Esophagus muscularis mucosa (tissue), 3 donors: ENCODE data around the gene D2HGDH.

Experiments
- CTCF ChIP-seq, 3 experiments: fragments of 200-600 bp in 2 of 3; fragments of 450-650 bp in 1 of 3; sonication (generic) in 2 of 3; IDR thresholded peaks; one replicate each; pipeline ENCODE4 v1.5.1; 2017 to 2019; ENCODE audit warnings: antibody characterized with exemption in 3 of 3, mild to moderate bottlenecking in 2 of 3, moderate library complexity in 1 of 3
- POLR2A ChIP-seq: fragments of 450-650 bp; IDR thresholded peaks from one replicate; pipeline ENCODE4 v1.6.1; 2017; ENCODE audit warnings: antibody characterized with exemption, moderate library complexity, mild to moderate bottlenecking, low read depth

- TF ChIP-seq CTCF (IDR thresholded peaks at IDR 0.05) (no peak), POLR2A (no peak)
Measured at GRCh38 chr2:241796610-241797138, 62.2 kb downstream of the D2HGDH start.
